ENCODE results near the gene TIFAB. TPM values are rescaled to one million over a fixed set of nuclear protein-coding genes. Genes with fewer than 3 reads are reported as not detected.

Gene TIFAB
- total RNA-seq, 1 experiment from 2014 or later: not detected

DNA sequence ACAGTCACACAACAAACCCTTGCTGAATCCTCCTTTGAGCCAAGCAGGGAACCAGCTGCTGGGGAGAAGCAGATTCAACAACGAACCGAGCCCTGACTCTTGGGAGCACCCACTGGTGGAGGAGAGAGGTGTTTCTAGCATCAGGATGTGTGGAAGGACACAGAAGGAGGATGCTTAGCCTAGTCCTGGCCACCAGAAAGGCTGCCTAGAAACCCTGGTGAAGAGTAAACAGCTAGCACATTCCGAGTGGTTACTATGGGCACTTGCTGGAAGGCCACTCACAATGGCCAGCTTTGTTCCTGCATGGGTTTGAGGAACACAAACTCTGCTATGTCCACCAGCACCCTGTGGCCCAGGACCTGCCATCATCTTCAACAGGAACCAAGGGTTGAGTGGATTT lies 1.8 kb downstream of the TIFAB start:
- BruUV-seq (replicated peaks): no TSS peak
- in situ Hi-C loops (cut with HindIII; ENCODE audit: low pct_unique_long_range_greater_than_20kb, low sequenced_read_pairs) (loop anchor here (25.0 kb wide), 1 partner anchor 387 kb away; the partner anchor contains the start of gene SLC25A48), intact Hi-C loops (cut with micrococcal nuclease; ENCODE audit: unreplicated experiment) (no loop called here)
- Histone ChIP-seq H3K9me3 (ENCODE audit: control insufficient read depth, insufficient read depth, low read depth, low read length) (no peaks in the 10 kb centered on the region), H3K27ac (ENCODE audit: low read length) (no peak overlapping the region), H3K4me3 (ENCODE audit: low read depth in 2 of 2, low read length in 2 of 2) (no peak overlapping the region), H3K27me3 (ENCODE audit: control insufficient read depth, insufficient read depth, low read length) (peaks cover 11% of the 10 kb centered on the region; the same call in 1 of the 2 replicates), H3K36me3 (ENCODE audit: control insufficient read depth, insufficient read depth, low read length) (no peaks in the 10 kb centered on the region), H3K4me1 (ENCODE audit: control insufficient read depth, insufficient read depth, low read length) (no peaks in the 10 kb centered on the region)
- TF ChIP-seq TCF7L2 (IDR thresholded peaks at IDR 0.05; ENCODE audit: low read depth, low read length): no peak
- TF ChIP-seq, protein P1, sequence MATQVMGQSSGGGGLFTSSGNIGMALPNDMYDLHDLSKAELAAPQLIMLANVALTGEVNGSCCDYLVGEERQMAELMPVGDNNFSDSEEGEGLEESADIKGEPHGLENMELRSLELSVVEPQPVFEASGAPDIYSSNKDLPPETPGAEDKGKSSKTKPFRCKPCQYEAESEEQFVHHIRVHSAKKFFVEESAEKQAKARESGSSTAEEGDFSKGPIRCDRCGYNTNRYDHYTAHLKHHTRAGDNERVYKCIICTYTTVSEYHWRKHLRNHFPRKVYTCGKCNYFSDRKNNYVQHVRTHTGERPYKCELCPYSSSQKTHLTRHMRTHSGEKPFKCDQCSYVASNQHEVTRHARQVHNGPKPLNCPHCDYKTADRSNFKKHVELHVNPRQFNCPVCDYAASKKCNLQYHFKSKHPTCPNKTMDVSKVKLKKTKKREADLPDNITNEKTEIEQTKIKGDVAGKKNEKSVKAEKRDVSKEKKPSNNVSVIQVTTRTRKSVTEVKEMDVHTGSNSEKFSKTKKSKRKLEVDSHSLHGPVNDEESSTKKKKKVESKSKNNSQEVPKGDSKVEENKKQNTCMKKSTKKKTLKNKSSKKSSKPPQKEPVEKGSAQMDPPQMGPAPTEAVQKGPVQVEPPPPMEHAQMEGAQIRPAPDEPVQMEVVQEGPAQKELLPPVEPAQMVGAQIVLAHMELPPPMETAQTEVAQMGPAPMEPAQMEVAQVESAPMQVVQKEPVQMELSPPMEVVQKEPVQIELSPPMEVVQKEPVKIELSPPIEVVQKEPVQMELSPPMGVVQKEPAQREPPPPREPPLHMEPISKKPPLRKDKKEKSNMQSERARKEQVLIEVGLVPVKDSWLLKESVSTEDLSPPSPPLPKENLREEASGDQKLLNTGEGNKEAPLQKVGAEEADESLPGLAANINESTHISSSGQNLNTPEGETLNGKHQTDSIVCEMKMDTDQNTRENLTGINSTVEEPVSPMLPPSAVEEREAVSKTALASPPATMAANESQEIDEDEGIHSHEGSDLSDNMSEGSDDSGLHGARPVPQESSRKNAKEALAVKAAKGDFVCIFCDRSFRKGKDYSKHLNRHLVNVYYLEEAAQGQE (IDR thresholded peaks at IDR 0.05; ENCODE audit: insufficient read depth in 1 of 2, low read depth in 2 of 2, low read length in 1 of 2): no peak
- TF ChIP-seq POLR2AphosphoS5 (IDR thresholded peaks at IDR 0.05; ENCODE audit: low read depth, low read length): no peak
- TF ChIP-seq SIN3A (IDR thresholded peaks at IDR 0.05; ENCODE audit: borderline replicate concordance, insufficient read depth, low read depth, low read length): no peak
- TF ChIP-seq, protein P2, sequence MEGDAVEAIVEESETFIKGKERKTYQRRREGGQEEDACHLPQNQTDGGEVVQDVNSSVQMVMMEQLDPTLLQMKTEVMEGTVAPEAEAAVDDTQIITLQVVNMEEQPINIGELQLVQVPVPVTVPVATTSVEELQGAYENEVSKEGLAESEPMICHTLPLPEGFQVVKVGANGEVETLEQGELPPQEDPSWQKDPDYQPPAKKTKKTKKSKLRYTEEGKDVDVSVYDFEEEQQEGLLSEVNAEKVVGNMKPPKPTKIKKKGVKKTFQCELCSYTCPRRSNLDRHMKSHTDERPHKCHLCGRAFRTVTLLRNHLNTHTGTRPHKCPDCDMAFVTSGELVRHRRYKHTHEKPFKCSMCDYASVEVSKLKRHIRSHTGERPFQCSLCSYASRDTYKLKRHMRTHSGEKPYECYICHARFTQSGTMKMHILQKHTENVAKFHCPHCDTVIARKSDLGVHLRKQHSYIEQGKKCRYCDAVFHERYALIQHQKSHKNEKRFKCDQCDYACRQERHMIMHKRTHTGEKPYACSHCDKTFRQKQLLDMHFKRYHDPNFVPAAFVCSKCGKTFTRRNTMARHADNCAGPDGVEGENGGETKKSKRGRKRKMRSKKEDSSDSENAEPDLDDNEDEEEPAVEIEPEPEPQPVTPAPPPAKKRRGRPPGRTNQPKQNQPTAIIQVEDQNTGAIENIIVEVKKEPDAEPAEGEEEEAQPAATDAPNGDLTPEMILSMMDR (IDR thresholded peaks at IDR 0.05): no peak
- no peak for DNase-seq (ENCODE audit: low read depth, low spot score)
- ChIA-PET CTCF (interaction anchor here (0.9 kb wide), 1 partner anchor 85 kb away, joined by 3 read pairs; the partner anchor contains the start of gene NEUROG1), POLR2A (no interaction called here)
- ATAC-seq: no peak

DNA sequence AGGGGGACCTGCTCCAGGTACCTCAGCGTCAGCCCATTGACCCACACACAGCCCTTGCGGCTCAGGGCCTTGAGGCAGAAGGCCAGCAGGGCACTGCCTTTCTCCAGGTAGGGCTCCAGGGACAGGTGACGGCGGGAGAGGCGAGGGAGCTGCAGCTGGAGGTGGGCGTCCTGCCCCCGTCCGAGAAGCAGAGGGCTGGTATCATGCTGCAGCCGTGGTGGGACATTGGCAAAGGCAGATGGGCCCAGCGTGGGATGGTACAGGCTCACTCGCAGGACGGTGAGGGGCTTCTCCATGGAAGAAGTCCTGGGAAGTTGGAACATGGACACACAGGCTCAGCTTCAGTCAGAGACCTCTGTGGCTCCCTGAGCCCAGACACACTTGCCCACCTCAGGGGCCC lies 2.5 kb downstream of the TIFAB start:
- Histone ChIP-seq H3K36me3 (ENCODE audit: control insufficient read depth, insufficient read depth, low read length) (no peaks in the 10 kb centered on the region), H3K27me3 (ENCODE audit: control insufficient read depth, insufficient read depth, low read length) (peaks cover 11% of the 10 kb centered on the region; the same call in 1 of the 2 replicates), H3K9me3 (ENCODE audit: control insufficient read depth, insufficient read depth, low read depth, low read length) (no peaks in the 10 kb centered on the region), H3K4me1 (ENCODE audit: control insufficient read depth, insufficient read depth, low read length) (no peaks in the 10 kb centered on the region), H3K27ac (ENCODE audit: low read length) (no peak overlapping the region), H3K4me3 (ENCODE audit: low read depth in 2 of 2, low read length in 2 of 2) (no peak overlapping the region)
- BruUV-seq (replicated peaks): no TSS peak
- intact Hi-C loops (cut with micrococcal nuclease; ENCODE audit: unreplicated experiment) (no loop called here), in situ Hi-C loops (cut with HindIII; ENCODE audit: low pct_unique_long_range_greater_than_20kb, low sequenced_read_pairs) (loop anchor here (25.0 kb wide), 1 partner anchor 388 kb away; the partner anchor contains the start of gene SLC25A48)
- ATAC-seq: no peak
- POLR2A ChIA-PET: no interaction called here
- TF ChIP-seq, protein P1 (IDR thresholded peaks at IDR 0.05; ENCODE audit: insufficient read depth in 1 of 2, low read depth in 2 of 2, low read length in 1 of 2): no peak
- TF ChIP-seq SIN3A (IDR thresholded peaks at IDR 0.05; ENCODE audit: borderline replicate concordance, insufficient read depth, low read depth, low read length) (no peak), POLR2AphosphoS5 (IDR thresholded peaks at IDR 0.05; ENCODE audit: low read depth, low read length) (no peak), TCF7L2 (IDR thresholded peaks at IDR 0.05; ENCODE audit: low read depth, low read length) (no peak)
- TF ChIP-seq, protein P2 (IDR thresholded peaks at IDR 0.05): no peak
- DNase-seq (ENCODE audit: low read depth, low spot score): no peak
- CTCF ChIA-PET: no interaction called here
